Vagina (tissue), 2 donors: ENCODE data around the gene NKAIN2. TPM values are rescaled to one million over a fixed set of nuclear protein-coding genes. Genes with fewer than 3 reads are reported as not detected.

Source experiments
- DNase-seq, 2 donors: peaks; one replicate each; pipeline ENCODE4 v3.0.0-alpha.2; 2017; ENCODE audit errors: extremely low spot score in 2 of 2
- H3K27ac ChIP-seq: fragments of 200-600 bp; sonication (generic); one replicate; pipeline ENCODE4 v1.5.1; 2019
- H3K27me3 ChIP-seq: fragments of 200-600 bp; sonication (generic); one replicate; pipeline ENCODE4 v1.5.1; 2019
- H3K36me3 ChIP-seq, 2 donors: fragments of 200-600 bp; sonication (generic); one replicate each; pipeline ENCODE4 v1.5.1; 2017 to 2019
- H3K4me1 ChIP-seq: fragments of 200-600 bp; sonication (generic); one replicate; pipeline ENCODE4 v1.5.1; 2019
- H3K4me3 ChIP-seq, 2 donors: fragments of 200-600 bp; sonication (generic); 1 replicate in 1 of 2; 2 replicates in 1 of 2; pipeline ENCODE4 v1.5.1; 2016 to 2019
- H3K9me3 ChIP-seq: fragments of 200-600 bp; sonication (generic); one replicate; pipeline ENCODE4 v1.5.1; 2019
- CTCF ChIP-seq, 3 experiments: fragments of 450-650 bp in 2 of 3; fragments of 200-600 bp in 1 of 3; sonication (generic) in 1 of 3; IDR thresholded peaks; one replicate each; pipeline ENCODE4 v1.5.1; 2017 to 2019; ENCODE audit warnings: antibody characterized with exemption in 3 of 3, mild to moderate bottlenecking in 2 of 3, moderate library complexity in 2 of 3
- POLR2A ChIP-seq, 2 donors: fragments of 450-650 bp; IDR thresholded peaks; one replicate each; pipeline ENCODE4 v1.6.1; 2017; ENCODE audit warnings: antibody characterized with exemption in 2 of 2, mild to moderate bottlenecking in 2 of 2, moderate library complexity in 2 of 2
- POLR2AphosphoS5 ChIP-seq, 2 donors: sonication (generic); formaldehyde crosslinking; IDR thresholded peaks; one replicate each; pipeline ENCODE4 v1.9.0; 2017; ENCODE audit warnings: antibody characterized with exemption in 2 of 2, mild to moderate bottlenecking in 2 of 2, low read depth in 1 of 2; ENCODE audit not compliant: insufficient read depth in 1 of 2
- intact Hi-C: fragments of 100-400 bp; cut with DNase I; formaldehyde crosslinking; loops from one replicate; pipeline ENCODE4 v1.15.1; 2023
- total RNA-seq: library from RNA; depleted of rRNA; stranded (reverse); fragments of >200 nt; gene quantifications from one replicate; pipeline ENCODE4 v1.2.3, GENCODE V29; 2016

Gene NKAIN2
- total RNA-seq, 1 donor from 2014 or later = not detected

- no peaks in the 10 kb centered on the region for H3K36me3 ChIP-seq
- no peak overlapping the region for H3K27ac ChIP-seq
- no peaks in the 10 kb centered on the region for H3K9me3 ChIP-seq
- H3K27me3 ChIP-seq = no peaks in the 10 kb centered on the region
- no peak overlapping the region for H3K4me3 ChIP-seq
- intact Hi-C loops = no loop called here
- TF ChIP-seq POLR2A (IDR thresholded peaks at IDR 0.05) (no peak), CTCF (IDR thresholded peaks at IDR 0.05) (no peak), POLR2AphosphoS5 (IDR thresholded peaks at IDR 0.05; ENCODE audit: insufficient read depth in 1 of 2, low read depth in 1 of 2) (no peak)
- H3K4me1 ChIP-seq = no peaks in the 10 kb centered on the region
- DNase-seq = no peak
Observed at GRCh38 chr6:123849406-123849805, 45.7 kb downstream of the NKAIN2 start.

DNA sequence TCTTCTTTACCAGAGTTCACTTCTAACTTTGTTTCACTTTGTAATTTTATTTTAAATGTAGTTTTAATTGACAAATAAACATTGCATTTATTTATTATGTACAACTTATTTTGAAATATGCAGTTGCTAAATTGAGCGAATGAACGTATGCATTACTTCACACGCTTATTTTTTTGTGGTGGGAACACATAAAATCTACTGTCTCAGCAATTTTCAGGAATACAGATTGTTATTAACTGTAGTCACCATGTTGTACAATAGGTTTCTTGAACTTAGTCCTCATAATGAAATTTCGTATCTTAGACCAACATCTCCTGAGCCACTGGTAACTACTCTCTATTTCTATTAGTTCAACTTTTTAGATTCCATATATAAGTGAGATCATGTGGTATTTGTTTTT lies 46.9 kb downstream of the NKAIN2 start:
- Histone ChIP-seq H3K27ac (no peak overlapping the region), H3K4me3 (no peak overlapping the region), H3K27me3 (no peaks in the 10 kb centered on the region), H3K36me3 (no peaks in the 10 kb centered on the region), H3K9me3 (no peaks in the 10 kb centered on the region), H3K4me1 (no peaks in the 10 kb centered on the region)
- TF ChIP-seq CTCF (IDR thresholded peaks at IDR 0.05) (no peak), POLR2AphosphoS5 (IDR thresholded peaks at IDR 0.05; ENCODE audit: insufficient read depth in 1 of 2, low read depth in 1 of 2) (no peak), POLR2A (IDR thresholded peaks at IDR 0.05) (no peak)
- no peak for DNase-seq
- intact Hi-C loops = no loop called here

GRCh38 chr6:123854201-123854600 lies 50.5 kb downstream of the NKAIN2 start:
- no peak for DNase-seq
- Histone ChIP-seq H3K9me3 (no peaks in the 10 kb centered on the region), H3K36me3 (no peaks in the 10 kb centered on the region), H3K27ac (no peak overlapping the region), H3K4me1 (no peaks in the 10 kb centered on the region), H3K4me3 (no peak overlapping the region), H3K27me3 (no peaks in the 10 kb centered on the region)
- intact Hi-C loops = no loop called here
- TF ChIP-seq CTCF (IDR thresholded peaks at IDR 0.05) = no peak
- no peak for TF ChIP-seq POLR2AphosphoS5 (IDR thresholded peaks at IDR 0.05; ENCODE audit: insufficient read depth in 1 of 2, low read depth in 1 of 2)
- no peak for TF ChIP-seq POLR2A (IDR thresholded peaks at IDR 0.05)

GRCh38 chr6:123855506-123855905 lies 51.8 kb downstream of the NKAIN2 start:
- no peaks in the 10 kb centered on the region for H3K4me1 ChIP-seq
- no peaks in the 10 kb centered on the region for H3K9me3 ChIP-seq
- no peak overlapping the region for H3K27ac ChIP-seq
- intact Hi-C loops = no loop called here
- no peak for TF ChIP-seq POLR2A (IDR thresholded peaks at IDR 0.05)
- no peak for TF ChIP-seq CTCF (IDR thresholded peaks at IDR 0.05)
- no peak for TF ChIP-seq POLR2AphosphoS5 (IDR thresholded peaks at IDR 0.05; ENCODE audit: insufficient read depth in 1 of 2, low read depth in 1 of 2)
- no peaks in the 10 kb centered on the region for H3K27me3 ChIP-seq
- H3K36me3 ChIP-seq = no peaks in the 10 kb centered on the region
- DNase-seq = no peak
- no peak overlapping the region for H3K4me3 ChIP-seq

GRCh38 chr6:123859291-123859690 lies 55.6 kb downstream of the NKAIN2 start:
- no peak for TF ChIP-seq CTCF (IDR thresholded peaks at IDR 0.05)
- TF ChIP-seq POLR2A (IDR thresholded peaks at IDR 0.05) = no peak
- no peak for TF ChIP-seq POLR2AphosphoS5 (IDR thresholded peaks at IDR 0.05; ENCODE audit: insufficient read depth in 1 of 2, low read depth in 1 of 2)
- H3K36me3 ChIP-seq = no peaks in the 10 kb centered on the region
- no peak overlapping the region for H3K27ac ChIP-seq
- H3K4me1 ChIP-seq = no peaks in the 10 kb centered on the region
- H3K4me3 ChIP-seq = no peak overlapping the region
- no peaks in the 10 kb centered on the region for H3K9me3 ChIP-seq
- H3K27me3 ChIP-seq = no peaks in the 10 kb centered on the region
- intact Hi-C loops = no loop called here
- no peak for DNase-seq
